HG02973 (cell line): ENCODE measurements around the gene FBXO47.
"Not testable (repeated sequence)": the region's sequence is repeated elsewhere in the genome, so short reads cannot be mapped to it uniquely, and the experiment has no call there.

ENCODE experiments used
- ATAC-seq: cut with Tn5 transposase; IDR thresholded peaks from one replicate; pipeline ENCODE4 v1.9.1; 2021; ENCODE audit warnings: moderate library complexity; ENCODE audit not compliant: unreplicated experiment

The FBXO47 gene

DNA sequence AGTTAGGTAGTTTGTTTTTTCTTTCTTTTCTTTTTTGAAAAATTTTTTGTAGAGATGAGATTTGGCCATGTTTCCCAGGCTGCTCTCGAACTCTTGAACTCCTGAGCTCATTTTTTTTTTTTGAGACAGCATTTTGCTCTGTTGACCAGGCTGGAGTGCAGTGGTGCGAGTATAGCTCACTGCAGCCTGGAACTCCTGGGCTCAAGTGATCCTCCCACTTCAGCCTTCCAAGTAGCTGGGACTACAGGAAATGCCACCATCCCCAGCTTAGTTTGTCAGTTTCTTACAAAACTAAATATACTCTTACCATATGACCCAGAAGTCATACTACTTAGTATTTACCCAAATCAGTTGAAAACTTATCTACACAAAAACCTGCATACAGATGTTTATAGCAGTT, 14.4 kb upstream of the FBXO47 start:
- ATAC-seq = no peak

GRCh38 chr17:38980490-38981217, 13.5 kb upstream of the FBXO47 start:
- ATAC-seq = no peak

GRCh38 chr17:38978180-38978579, 11.0 kb upstream of the FBXO47 start:
- no peak for ATAC-seq

- not testable (repeated sequence) for ATAC-seq
Measured at GRCh38 chr17:38976187-38976551, 9.0 kb upstream of the FBXO47 start.

GRCh38 chr17:38970804-38971203, 3.6 kb upstream of the FBXO47 start:
- ATAC-seq = no peak

- ATAC-seq = no peak
Measured at GRCh38 chr17:38970128-38970527, 2.9 kb upstream of the FBXO47 start.

DNA sequence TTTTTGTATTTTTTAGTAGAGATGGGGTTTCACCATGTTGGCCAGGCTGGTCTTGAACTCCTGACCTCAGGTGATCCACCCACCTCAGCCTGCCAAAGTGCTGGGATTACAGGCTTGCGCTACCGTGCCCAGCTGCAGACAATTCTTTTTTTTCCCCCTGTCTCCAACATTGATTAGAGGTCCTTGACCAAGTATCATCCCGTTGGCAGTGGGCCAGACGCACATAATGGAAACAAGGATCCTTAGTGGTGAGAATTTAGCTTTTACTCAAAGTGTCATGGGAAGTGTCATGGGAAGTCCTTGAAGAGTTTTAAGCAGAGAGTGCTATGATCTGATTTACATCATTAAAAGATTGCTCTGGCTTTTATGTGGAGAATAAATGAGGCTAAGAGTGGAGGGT, 2.1 kb upstream of the FBXO47 start:
- no peak for ATAC-seq

GRCh38 chr17:38961413-38961812, 5.8 kb downstream of the FBXO47 start:
- ATAC-seq = no peak

- no peak for ATAC-seq
Measured at GRCh38 chr17:38960402-38960801, 6.8 kb downstream of the FBXO47 start.

DNA sequence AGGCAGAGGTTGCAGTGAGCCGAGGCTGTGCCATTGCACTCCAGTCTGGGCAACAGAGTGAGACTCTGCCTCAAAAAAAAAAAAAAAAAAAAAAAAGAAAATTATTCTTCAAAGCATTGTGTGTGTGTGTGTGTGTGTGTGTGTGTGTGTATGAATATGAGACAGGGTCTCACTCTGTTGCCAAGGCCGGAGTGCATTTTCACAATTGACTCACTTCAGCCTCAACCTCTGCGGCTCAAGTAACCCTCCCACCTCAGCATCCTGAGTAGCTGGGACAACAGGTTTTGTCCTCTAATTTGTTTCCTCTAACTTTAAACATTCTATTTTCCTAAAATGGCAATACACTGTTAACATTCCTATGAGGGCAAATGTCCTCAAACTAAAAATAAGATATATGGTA, 7.7 kb downstream of the FBXO47 start:
- no peak for ATAC-seq

GRCh38 chr17:38958756-38959155, 8.4 kb downstream of the FBXO47 start:
- no peak for ATAC-seq

- ATAC-seq = no peak
Measured at GRCh38 chr17:38958326-38958725, 8.9 kb downstream of the FBXO47 start.

DNA sequence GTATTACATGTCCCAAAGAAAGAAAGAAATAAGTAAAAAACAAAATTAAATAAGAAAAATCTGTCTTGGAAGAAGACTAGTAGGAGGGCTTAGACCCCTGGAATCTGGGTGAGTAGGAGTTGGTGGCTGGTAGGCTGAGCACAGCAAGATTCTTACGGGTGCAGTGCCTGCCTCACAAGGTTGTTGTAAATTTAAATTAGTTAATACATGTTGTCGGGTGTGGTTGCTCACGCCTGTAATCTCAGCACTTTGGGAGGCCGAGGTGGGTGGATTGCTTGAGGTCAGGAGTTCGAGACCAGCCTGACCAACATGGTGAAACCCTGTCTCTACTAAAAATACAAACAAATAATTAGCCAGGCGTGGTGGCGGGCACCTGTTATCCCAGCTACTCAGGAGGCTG, 13.4 kb downstream of the FBXO47 start:
- not testable (repeated sequence) for ATAC-seq

GRCh38 chr17:38947189-38947588, 20.0 kb downstream of the FBXO47 start:
- ATAC-seq = no peak

GRCh38 chr17:38943607-38944006, 23.6 kb downstream of the FBXO47 start:
- ATAC-seq = no peak

GRCh38 chr17:38942696-38943334, 24.4 kb downstream of the FBXO47 start:
- ATAC-seq = no peak

DNA sequence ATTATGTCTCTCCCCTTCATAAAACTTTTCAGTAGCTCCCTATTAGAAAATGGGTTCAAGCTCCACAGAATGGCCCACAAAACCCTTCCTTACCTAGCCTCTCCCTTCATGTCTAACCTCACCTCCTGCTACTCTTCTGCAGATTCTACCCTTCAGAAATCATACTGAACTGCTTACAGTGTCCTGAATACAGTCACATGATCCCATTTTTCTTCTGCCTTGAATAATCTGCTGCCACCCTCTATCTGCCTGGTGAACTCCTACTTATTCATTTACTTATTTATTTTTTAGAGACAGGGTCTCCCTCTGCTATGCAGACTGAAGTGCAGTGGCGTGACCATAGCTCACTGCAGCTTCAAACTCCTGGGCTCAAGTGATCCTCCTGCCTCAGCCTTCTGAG, 26.8 kb downstream of the FBXO47 start:
- no peak for ATAC-seq

GRCh38 chr17:38939987-38940386, 27.2 kb downstream of the FBXO47 start:
- no peak for ATAC-seq

GRCh38 chr17:38933962-38934361, 33.2 kb downstream of the FBXO47 start:
- not testable (repeated sequence) for ATAC-seq

DNA sequence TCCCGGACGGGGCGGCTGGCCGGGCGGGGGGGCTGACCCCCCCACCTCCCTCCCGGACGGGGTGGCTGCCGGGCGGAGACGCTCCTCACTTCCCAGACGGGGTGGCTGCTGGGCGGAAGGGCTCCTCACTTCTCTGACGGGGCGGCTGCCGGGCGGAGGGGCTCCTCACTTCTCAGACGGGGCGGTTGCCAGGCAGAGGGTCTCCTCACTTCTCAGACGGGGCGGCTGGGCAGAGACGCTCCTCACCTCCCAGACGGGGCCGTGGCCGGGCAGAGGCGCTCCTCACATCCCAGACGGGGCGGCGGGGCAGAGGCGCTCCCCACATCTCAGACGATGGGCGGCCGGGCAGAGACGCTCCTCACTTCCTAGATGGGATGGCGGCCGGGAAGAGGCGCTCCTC, 36.4 kb downstream of the FBXO47 start:
- not testable (repeated sequence) for ATAC-seq

DNA sequence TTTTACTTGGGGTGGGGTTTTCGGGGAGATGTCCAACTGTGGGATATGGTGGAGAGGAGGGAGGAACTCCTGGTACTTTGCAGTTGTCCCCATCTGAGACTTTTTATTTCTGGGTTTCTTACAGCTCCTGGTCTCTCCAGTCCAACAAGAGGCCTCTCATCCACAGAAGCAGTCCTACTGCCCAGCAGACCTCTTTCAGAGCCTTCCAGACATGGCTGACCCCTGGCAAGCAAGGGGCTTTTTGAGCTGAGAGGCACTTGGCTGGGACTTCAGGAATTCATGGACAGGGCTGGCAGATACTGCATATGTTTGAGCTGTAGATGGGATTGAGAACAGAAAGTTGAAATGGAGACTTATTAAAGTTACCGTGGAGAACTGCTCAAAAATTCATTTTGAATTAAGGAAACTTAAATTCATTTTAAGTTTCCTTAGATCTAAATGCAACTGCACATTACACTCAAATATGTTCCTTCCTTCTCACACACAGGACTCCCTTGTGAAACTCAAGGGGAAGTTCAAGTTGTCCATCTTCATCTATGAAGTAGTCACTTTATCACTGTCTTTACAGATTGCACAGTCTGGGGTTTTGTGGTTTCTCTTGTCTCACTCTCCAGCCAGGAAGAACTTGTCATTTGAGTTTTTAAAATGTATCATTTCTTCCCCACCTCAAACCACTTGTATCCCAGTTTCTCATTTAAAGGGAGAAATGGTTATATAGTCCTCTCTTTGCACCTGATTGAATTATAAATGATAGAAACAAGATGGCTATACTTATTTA, 40.7 kb downstream of the FBXO47 start:
- ATAC-seq = no peak
